HAP-1 (cell line): ENCODE results near the gene FBP1.

Experiments
- DNase-seq, 2 experiments: peaks; one replicate each; pipeline ENCODE4 v3.0.0-alpha.2; 2016 to 2020; ENCODE audit warnings: low spot score in 2 of 2
- H3K27me3 ChIP-seq: fragments of 250-450 bp; sonication (Bioruptor Pico); 2 replicates; pipeline ENCODE4 v1.5.1; 2020; ENCODE audit warnings: low read depth, mild to moderate bottlenecking, moderate library complexity
- H3K36me3 ChIP-seq: fragments of 250-450 bp; sonication (Bioruptor Pico); replicated peaks from 2 replicates; pipeline ENCODE4 v1.5.1; 2020; ENCODE audit warnings: mild to moderate bottlenecking
- H3K4me1 ChIP-seq: fragments of 250-450 bp; sonication (Bioruptor Pico); 2 replicates; pipeline ENCODE4 v1.5.1; 2020; ENCODE audit warnings: mild to moderate bottlenecking
- H3K4me3 ChIP-seq: fragments of 250-450 bp; sonication (Bioruptor Pico); 2 replicates; pipeline ENCODE4 v1.5.1; 2020; ENCODE audit warnings: mild to moderate bottlenecking, moderate library complexity
- H3K9me3 ChIP-seq: fragments of 250-450 bp; sonication (Bioruptor Pico); 2 replicates; pipeline ENCODE4 v1.5.1; 2020; ENCODE audit warnings: mild to moderate bottlenecking, moderate library complexity
- in situ Hi-C: fragments of 300-500 bp; cut with MboI; formaldehyde crosslinking; loops from 3 replicates; pipeline ENCODE4 v1.14.3; 2020; ENCODE audit warnings: low sequenced_read_pairs, inconsistent platforms, mixed read lengths

Gene FBP1

GRCh38 chr9:94645901-94646300, 6.6 kb upstream of the FBP1 start:
- Histone ChIP-seq H3K36me3 (no peaks in the 10 kb centered on the region), H3K4me1 (no peaks in the 10 kb centered on the region), H3K9me3 (no peaks in the 10 kb centered on the region), H3K27me3 (no peaks in the 10 kb centered on the region), H3K4me3 (no peak overlapping the region)
- in situ Hi-C loops, result no loop called here
- DNase-seq, result no peak

GRCh38 chr9:94644543-94644942, 5.2 kb upstream of the FBP1 start:
- H3K4me1 ChIP-seq, result no peaks in the 10 kb centered on the region
- H3K36me3 ChIP-seq, result no peaks in the 10 kb centered on the region
- DNase-seq, result no peak
- no peak overlapping the region for H3K4me3 ChIP-seq
- no peaks in the 10 kb centered on the region for H3K27me3 ChIP-seq
- no peaks in the 10 kb centered on the region for H3K9me3 ChIP-seq
- in situ Hi-C loops, result no loop called here

GRCh38 chr9:94643741-94644140, 4.4 kb upstream of the FBP1 start:
- in situ Hi-C loops, result no loop called here
- Histone ChIP-seq H3K27me3 (no peaks in the 10 kb centered on the region), H3K4me3 (no peak overlapping the region), H3K4me1 (no peaks in the 10 kb centered on the region), H3K9me3 (no peaks in the 10 kb centered on the region), H3K36me3 (no peaks in the 10 kb centered on the region)
- no peak for DNase-seq

GRCh38 chr9:94643176-94643575, 3.9 kb upstream of the FBP1 start:
- in situ Hi-C loops, result no loop called here
- no peaks in the 10 kb centered on the region for H3K4me1 ChIP-seq
- no peaks in the 10 kb centered on the region for H3K36me3 ChIP-seq
- H3K4me3 ChIP-seq, result no peak overlapping the region
- DNase-seq, result no peak
- H3K9me3 ChIP-seq, result no peaks in the 10 kb centered on the region
- H3K27me3 ChIP-seq, result no peaks in the 10 kb centered on the region

GRCh38 chr9:94642501-94642900, 3.2 kb upstream of the FBP1 start:
- no peak overlapping the region for H3K4me3 ChIP-seq
- in situ Hi-C loops, result no loop called here
- no peaks in the 10 kb centered on the region for H3K36me3 ChIP-seq
- no peaks in the 10 kb centered on the region for H3K4me1 ChIP-seq
- no peak for DNase-seq
- no peaks in the 10 kb centered on the region for H3K9me3 ChIP-seq
- H3K27me3 ChIP-seq, result no peaks in the 10 kb centered on the region

GRCh38 chr9:94639999-94640376, 670 bp upstream of the FBP1 start:
- no peaks in the 10 kb centered on the region for H3K27me3 ChIP-seq

GRCh38 chr9:94638335-94639060, 820 bp downstream of the FBP1 start:
- in situ Hi-C loops, result no loop called here
- Histone ChIP-seq H3K4me3 (no peak overlapping the region), H3K36me3 (no peaks in the 10 kb centered on the region), H3K9me3 (no peaks in the 10 kb centered on the region), H3K4me1 (no peaks in the 10 kb centered on the region), H3K27me3 (no peaks in the 10 kb centered on the region)
- DNase-seq, result no peak

More at GRCh38 chr9:94639999-94640376, 670 bp upstream of the FBP1 start:
- no peak overlapping the region for H3K4me3 ChIP-seq
- no peaks in the 10 kb centered on the region for H3K4me1 ChIP-seq
- no peaks in the 10 kb centered on the region for H3K36me3 ChIP-seq
- no peaks in the 10 kb centered on the region for H3K9me3 ChIP-seq
- in situ Hi-C loops, result no loop called here
- no peak for DNase-seq

- in situ Hi-C loops, result no loop called here
Observed at GRCh38 chr9:94632737-94633136, 6.6 kb downstream of the FBP1 start.

GRCh38 chr9:94631599-94631998, 7.7 kb downstream of the FBP1 start:
- Histone ChIP-seq H3K36me3 (no peaks in the 10 kb centered on the region), H3K9me3 (no peaks in the 10 kb centered on the region), H3K4me3 (no peak overlapping the region), H3K4me1 (no peaks in the 10 kb centered on the region), H3K27me3 (no peaks in the 10 kb centered on the region)
- DNase-seq, result no peak
- in situ Hi-C loops, result no loop called here

More at GRCh38 chr9:94632737-94633136, 6.6 kb downstream of the FBP1 start:
- no peaks in the 10 kb centered on the region for H3K27me3 ChIP-seq
- H3K9me3 ChIP-seq, result no peaks in the 10 kb centered on the region
- H3K4me3 ChIP-seq, result no peak overlapping the region
- no peaks in the 10 kb centered on the region for H3K4me1 ChIP-seq
- DNase-seq, result no peak
- no peaks in the 10 kb centered on the region for H3K36me3 ChIP-seq

- in situ Hi-C loops, result no loop called here
- no peak for DNase-seq
- Histone ChIP-seq H3K4me1 (no peaks in the 10 kb centered on the region), H3K4me3 (no peak overlapping the region), H3K27me3 (no peaks in the 10 kb centered on the region), H3K9me3 (no peaks in the 10 kb centered on the region), H3K36me3 (no peaks in the 10 kb centered on the region)
Observed at GRCh38 chr9:94630833-94631232, 8.5 kb downstream of the FBP1 start.

- H3K27me3 ChIP-seq, result no peaks in the 10 kb centered on the region
- H3K9me3 ChIP-seq, result no peaks in the 10 kb centered on the region
- in situ Hi-C loops, result no loop called here
- H3K36me3 ChIP-seq, result no peaks in the 10 kb centered on the region
- no peak for DNase-seq
- no peaks in the 10 kb centered on the region for H3K4me1 ChIP-seq
- no peak overlapping the region for H3K4me3 ChIP-seq
Observed at GRCh38 chr9:94630281-94630680, 9.0 kb downstream of the FBP1 start.

GRCh38 chr9:94627287-94627686, 12.0 kb downstream of the FBP1 start:
- Histone ChIP-seq H3K9me3 (no peaks in the 10 kb centered on the region), H3K27me3 (no peaks in the 10 kb centered on the region), H3K4me3 (no peak overlapping the region), H3K36me3 (no peaks in the 10 kb centered on the region), H3K4me1 (no peaks in the 10 kb centered on the region)
- DNase-seq, result no peak
- in situ Hi-C loops, result no loop called here

- Histone ChIP-seq H3K27me3 (no peaks in the 10 kb centered on the region), H3K9me3 (no peaks in the 10 kb centered on the region)
- in situ Hi-C loops, result no loop called here
Observed at GRCh38 chr9:94625835-94626234, 13.5 kb downstream of the FBP1 start.

GRCh38 chr9:94624629-94625028, 14.7 kb downstream of the FBP1 start:
- no peak for DNase-seq
- Histone ChIP-seq H3K36me3 (no peaks in the 10 kb centered on the region), H3K9me3 (no peaks in the 10 kb centered on the region), H3K27me3 (no peaks in the 10 kb centered on the region), H3K4me1 (no peaks in the 10 kb centered on the region), H3K4me3 (no peak overlapping the region)
- in situ Hi-C loops, result no loop called here

More at GRCh38 chr9:94625835-94626234, 13.5 kb downstream of the FBP1 start:
- Histone ChIP-seq H3K4me1 (no peaks in the 10 kb centered on the region), H3K4me3 (no peak overlapping the region), H3K36me3 (no peaks in the 10 kb centered on the region)
- DNase-seq, result no peak

- Histone ChIP-seq H3K4me1 (no peaks in the 10 kb centered on the region), H3K9me3 (no peaks in the 10 kb centered on the region), H3K4me3 (no peak overlapping the region), H3K36me3 (no peaks in the 10 kb centered on the region), H3K27me3 (no peaks in the 10 kb centered on the region)
- in situ Hi-C loops, result no loop called here
- DNase-seq, result peak; percentile 34 to 82
Observed at GRCh38 chr9:94623253-94623652, 16.1 kb downstream of the FBP1 start.
